Astrocyte of the spinal cord (primary cell): ENCODE data around the gene MAP3K20.
"Not testable (repeated sequence)": the region's sequence is repeated elsewhere in the genome, so short reads cannot be mapped to it uniquely, and the experiment has no call there.

ENCODE experiments used
- DNase-seq: peaks from one replicate; pipeline ENCODE4 v3.0.0; 2011; ENCODE audit warnings: low read depth, low spot score
- H3K4me3 ChIP-seq: 2 replicates; pipeline ENCODE4 v1.5.1; 2011; ENCODE audit warnings: low read depth, mild to moderate bottlenecking, low read length, moderate library complexity
- in situ Hi-C: cut with HindIII; loops from 2 replicates; pipeline ENCODE4 v1.10.0; 2017; ENCODE audit warnings: low sequenced_read_pairs
- TF ChIP-seq, protein P1 (sequence below): IDR thresholded peaks from 2 replicates; pipeline ENCODE4 v1.5.1; 2012; ENCODE audit warnings: low read depth, mild to moderate bottlenecking, low read length, inconsistent platforms

The MAP3K20 gene

DNA sequence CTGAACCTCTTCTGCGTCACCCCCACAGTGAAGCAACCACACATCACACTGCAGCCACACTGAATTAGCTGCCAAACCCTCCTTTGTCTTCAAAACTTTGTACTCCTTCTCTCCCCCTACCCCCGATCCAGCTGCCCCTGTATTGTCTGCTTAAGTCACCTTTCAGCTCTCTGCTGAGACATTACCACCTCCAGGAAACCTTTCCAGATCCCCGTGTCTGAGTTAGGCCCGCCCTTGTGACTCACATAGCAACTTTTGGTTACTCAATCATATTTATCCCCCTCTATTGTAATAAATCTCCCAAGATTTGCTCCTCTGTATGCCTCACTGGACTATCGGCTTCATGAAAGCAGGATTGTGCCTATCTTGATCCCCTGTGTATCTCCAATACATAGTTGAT lies 196.2 kb downstream of the MAP3K20 start:
- no peak for DNase-seq
- no peak overlapping the region for H3K4me3 ChIP-seq
- in situ Hi-C loops, result no loop called here
- TF ChIP-seq, protein P1, sequence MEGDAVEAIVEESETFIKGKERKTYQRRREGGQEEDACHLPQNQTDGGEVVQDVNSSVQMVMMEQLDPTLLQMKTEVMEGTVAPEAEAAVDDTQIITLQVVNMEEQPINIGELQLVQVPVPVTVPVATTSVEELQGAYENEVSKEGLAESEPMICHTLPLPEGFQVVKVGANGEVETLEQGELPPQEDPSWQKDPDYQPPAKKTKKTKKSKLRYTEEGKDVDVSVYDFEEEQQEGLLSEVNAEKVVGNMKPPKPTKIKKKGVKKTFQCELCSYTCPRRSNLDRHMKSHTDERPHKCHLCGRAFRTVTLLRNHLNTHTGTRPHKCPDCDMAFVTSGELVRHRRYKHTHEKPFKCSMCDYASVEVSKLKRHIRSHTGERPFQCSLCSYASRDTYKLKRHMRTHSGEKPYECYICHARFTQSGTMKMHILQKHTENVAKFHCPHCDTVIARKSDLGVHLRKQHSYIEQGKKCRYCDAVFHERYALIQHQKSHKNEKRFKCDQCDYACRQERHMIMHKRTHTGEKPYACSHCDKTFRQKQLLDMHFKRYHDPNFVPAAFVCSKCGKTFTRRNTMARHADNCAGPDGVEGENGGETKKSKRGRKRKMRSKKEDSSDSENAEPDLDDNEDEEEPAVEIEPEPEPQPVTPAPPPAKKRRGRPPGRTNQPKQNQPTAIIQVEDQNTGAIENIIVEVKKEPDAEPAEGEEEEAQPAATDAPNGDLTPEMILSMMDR, result no peak

DNA sequence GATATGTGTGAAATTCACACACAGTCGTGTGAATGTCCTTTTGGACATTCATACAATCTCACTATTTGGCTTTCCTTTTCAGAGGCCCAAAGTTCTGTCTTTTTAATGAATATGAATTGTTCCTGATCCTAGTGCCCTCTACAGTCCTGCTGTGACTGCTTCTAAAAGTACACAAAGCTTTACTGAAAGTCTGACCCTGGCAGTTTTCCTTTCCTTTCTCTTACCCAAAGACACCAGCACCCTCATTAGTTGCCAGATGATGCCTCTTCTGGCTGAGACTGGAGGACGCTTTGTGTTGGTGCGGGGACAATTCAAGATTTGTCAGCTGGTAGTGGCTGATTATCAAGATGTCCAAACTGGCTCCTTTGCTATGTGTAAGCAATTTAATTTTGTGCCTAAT lies 197.2 kb downstream of the MAP3K20 start:
- in situ Hi-C loops, result no loop called here
- no peak overlapping the region for H3K4me3 ChIP-seq
- TF ChIP-seq, protein P1, result no peak
- no peak for DNase-seq

DNA sequence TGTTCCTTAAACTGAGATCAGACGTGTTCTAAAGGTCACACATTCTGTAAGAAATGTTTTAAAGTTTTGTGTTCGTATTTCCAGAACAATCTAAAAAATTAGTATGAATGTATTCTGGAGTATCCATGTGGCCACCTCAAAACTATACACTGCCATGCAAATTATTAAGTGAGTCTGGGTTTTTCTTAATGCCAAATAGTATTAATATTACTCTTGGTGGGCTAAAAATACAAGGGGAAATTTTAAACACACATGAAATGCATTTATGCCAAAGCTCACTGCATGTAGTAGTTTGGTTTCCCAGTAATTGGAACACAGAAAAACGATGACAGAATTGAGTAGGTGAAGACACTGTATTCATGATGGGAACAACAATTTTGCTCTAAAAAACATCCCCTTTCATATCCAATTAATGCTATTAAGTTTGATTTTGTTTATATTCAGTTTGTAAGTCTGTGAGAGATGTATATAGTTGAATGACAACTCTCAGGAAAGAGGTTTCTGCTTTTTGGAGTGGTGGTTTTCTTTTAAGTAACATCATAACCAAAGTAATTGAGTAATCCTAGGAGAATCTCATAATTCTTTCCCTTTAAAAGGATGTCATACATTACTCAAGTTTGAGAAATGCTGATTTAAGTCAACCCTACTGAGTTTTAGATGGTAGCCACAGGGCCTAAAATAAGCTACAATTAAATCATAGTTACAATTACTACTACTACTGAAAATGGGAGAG lies 203.3 kb downstream of the MAP3K20 start:
- TF ChIP-seq, protein P1, result no peak
- no peak for DNase-seq
- in situ Hi-C loops, result no loop called here
- no peak overlapping the region for H3K4me3 ChIP-seq

DNA sequence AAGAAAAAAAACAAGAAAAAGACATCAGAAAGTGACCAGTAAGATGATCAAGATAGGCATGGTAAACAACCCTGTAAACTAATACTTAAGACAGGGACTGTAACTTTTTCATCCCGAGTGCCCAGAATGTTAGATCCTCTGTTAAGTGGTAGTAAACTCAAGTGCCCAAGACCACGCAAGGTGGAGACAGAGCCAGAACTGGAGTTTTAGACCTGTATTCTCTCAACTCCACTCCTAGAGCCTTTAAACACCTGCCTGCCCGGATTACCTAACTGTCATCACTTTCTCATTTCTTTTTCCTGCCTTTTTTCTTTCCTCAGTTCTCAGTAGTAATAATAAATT lies 203.9 kb downstream of the MAP3K20 start:
- no peak overlapping the region for H3K4me3 ChIP-seq
- DNase-seq, result no peak
- in situ Hi-C loops, result no loop called here
- TF ChIP-seq, protein P1, result no peak

DNA sequence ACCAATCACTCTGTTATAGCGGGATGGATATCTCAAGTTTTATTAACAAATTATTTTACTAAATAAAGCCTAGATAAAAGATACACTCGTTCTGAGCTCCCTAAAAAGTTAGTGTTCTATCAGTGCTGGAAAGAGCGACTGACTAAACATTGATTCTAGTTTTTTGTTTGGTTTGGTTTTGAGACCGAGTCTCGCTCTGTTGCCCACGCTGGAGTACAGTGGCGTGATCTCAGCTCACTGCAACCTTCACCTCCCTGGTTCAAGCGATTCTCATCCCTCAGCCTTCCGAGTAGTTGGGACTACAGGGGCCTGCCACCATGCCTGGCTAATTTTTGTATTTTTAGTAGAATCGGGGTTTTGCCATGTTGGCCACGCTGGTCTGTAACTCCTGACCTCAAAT lies 205.2 kb downstream of the MAP3K20 start:
- DNase-seq, result no peak
- no peak overlapping the region for H3K4me3 ChIP-seq
- TF ChIP-seq, protein P1, result no peak
- in situ Hi-C loops, result no loop called here

DNA sequence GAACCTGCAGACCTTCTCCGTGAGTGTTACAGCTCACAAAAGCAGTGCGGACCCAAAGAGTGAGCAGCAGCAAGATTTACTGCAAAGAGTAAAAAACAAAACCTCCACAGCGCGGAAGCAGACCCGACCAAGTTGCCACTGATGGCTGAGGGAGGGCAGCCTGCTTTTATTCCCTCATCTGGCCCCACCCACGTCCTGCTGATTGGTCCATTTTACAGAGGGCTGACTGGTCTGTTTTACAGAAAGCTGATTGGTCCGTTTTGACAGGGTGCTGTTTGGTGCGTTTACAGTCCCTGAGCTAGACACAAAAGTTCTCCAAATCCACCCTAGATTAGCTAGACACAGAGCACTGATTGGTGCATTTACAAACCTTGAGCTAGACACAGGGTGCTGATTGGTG lies 206.3 kb downstream of the MAP3K20 start:
- H3K4me3 ChIP-seq, DNase-seq, in situ Hi-C loops: not testable (repeated sequence)

DNA sequence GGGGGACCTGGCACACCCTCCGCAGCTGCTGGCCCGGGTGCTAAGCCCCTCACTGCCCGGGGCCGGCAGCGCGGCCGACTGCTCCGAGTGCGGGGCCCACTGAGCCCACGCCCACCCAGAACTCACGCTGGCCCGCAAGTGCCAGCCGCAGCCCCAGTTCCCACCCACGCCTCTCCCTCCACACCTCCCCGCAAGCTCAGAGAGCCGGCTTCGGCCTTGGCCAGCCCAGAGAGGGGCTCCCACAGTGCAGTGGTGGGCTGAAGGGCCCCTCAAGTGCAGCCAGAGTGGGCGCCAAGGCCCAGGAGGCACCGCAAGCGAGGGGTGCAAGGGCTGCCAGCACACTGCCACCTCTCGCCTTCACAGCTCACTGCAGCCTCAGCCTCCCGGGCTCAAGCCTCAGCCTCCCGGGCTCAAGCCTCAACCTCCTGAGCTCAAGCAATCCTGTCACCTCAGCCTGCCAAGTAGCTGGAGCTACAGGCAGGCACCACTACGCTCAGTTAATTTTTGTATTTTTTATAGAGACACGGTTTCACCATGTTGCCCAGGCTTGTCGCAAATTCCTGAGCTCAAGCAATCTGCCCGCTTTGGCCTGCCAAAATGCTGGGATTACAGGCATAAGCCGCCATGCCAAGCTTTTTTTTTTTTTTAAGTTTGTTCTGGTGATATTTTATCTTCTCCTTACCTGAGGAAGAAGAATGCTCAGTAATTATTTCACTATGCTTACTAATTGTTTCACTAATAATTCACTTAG lies 207.3 kb downstream of the MAP3K20 start:
- in situ Hi-C loops, result no loop called here
- H3K4me3 ChIP-seq, result no peak overlapping the region
- TF ChIP-seq, protein P1, result no peak
- no peak for DNase-seq
